HepG2 (cell line): ENCODE data around the gene H2AZ1. TPM values are rescaled to one million over a fixed set of nuclear protein-coding genes. Genes with fewer than 3 reads are reported as not detected.

Experiments used
- CBX1 ChIP-seq: IDR thresholded peaks from one replicate; pipeline ENCODE4 v1.6.1; 2016; ENCODE audit warnings: antibody characterized with exemption, low read depth
- HES4 ChIP-seq: sonication (generic); formaldehyde crosslinking; IDR thresholded peaks from 2 replicates; pipeline ENCODE4 v1.9.0; 2021; ENCODE audit warnings: mild to moderate bottlenecking, missing genetic modification reagents, borderline replicate concordance
- HINFP ChIP-seq: sonication (generic); formaldehyde crosslinking; IDR thresholded peaks from 2 replicates; pipeline ENCODE4 v1.4.0; 2020; ENCODE audit warnings: low read depth, mild to moderate bottlenecking, missing genetic modification reagents
- KAT7 ChIP-seq: IDR thresholded peaks from 2 replicates; pipeline ENCODE4 v1.6.1; 2018; ENCODE audit warnings: borderline replicate concordance, missing compliant biosample characterization
- KIAA2018 ChIP-seq: sonication (generic); formaldehyde crosslinking; IDR thresholded peaks from 2 replicates; pipeline ENCODE4 v1.5.0; 2020; ENCODE audit warnings: mild to moderate bottlenecking, missing genetic modification reagents, borderline replicate concordance
- PLRG1 ChIP-seq: fragments of 450-650 bp; conservative IDR thresholded peaks from 2 replicates; pipeline ENCODE4 v1.6.1; 2016
- ZBTB21 ChIP-seq: sonication (generic); formaldehyde crosslinking; IDR thresholded peaks from 2 replicates; pipeline ENCODE4 v1.4.0; 2020; ENCODE audit warnings: missing genetic modification reagents
- ZNF318 ChIP-seq: sonication (generic); formaldehyde crosslinking; IDR thresholded peaks from 2 replicates; pipeline ENCODE4 v1.4.0; 2020; ENCODE audit warnings: mild to moderate bottlenecking, missing genetic modification reagents
- ZNF792 ChIP-seq: IDR thresholded peaks from 2 replicates; pipeline ENCODE4 v1.6.1; 2016
- polyA plus RNA-seq, 8 experiments: library from polyadenylated mRNA; depleted of rRNA in 3 of 8; stranded (reverse) in 7 of 8; unstranded in 1 of 8; fragments of >200 nt; fragmentation: Illumina TruSeq in 4 of 8; extraction: Trizol in 4 of 8; gene quantifications; 2 replicates each; pipeline versions ENCODE4 v1.2.1 to v1.2.3, GENCODE V29; 2011 to 2016; ENCODE audit warnings: low read depth in 4 of 8, missing spikeins in 1 of 8, mixed read lengths in 1 of 8; ENCODE audit not compliant: insufficient read depth in 1 of 8
- total RNA-seq, 5 experiments: library from RNA; depleted of rRNA; stranded (reverse); fragments of >200 nt; fragmentation: Illumina TruSeq; extraction: Trizol; gene quantifications; 2 replicates each; pipeline ENCODE4 v1.2.3, GENCODE V29; 2016; ENCODE audit warnings: low read depth in 1 of 5

Gene H2AZ1
- total and polyA plus RNA-seq, 2 of the 13 experiments (the other 11 are each of a cell fraction or from before 2014, with no cell fraction given): 301 to 574 TPM

GRCh38 chr4:99949999-99950912, at the start of gene H2AZ1 (continued):
- TF ChIP-seq KAT7 (CRISPR knock-in tag) (peak; percentile 82; the same call in 1 of the 2 replicates), HINFP (CRISPR knock-in tag) (no peak), ZBTB21 (CRISPR knock-in tag) (no peak), PLRG1 (no peak), CBX1 (peak; percentile 80), KIAA2018 (CRISPR knock-in tag) (no peak), ZNF792 (CRISPR knock-in tag) (0 out of 2 replicates have a peak, but pooled peaks have one; percentile 20), HES4 (CRISPR knock-in tag) (no peak), ZNF318 (CRISPR knock-in tag) (no peak)
